ENCODE measurements around the gene KANSL2. TPM values are rescaled to one million over a fixed set of nuclear protein-coding genes. Genes with fewer than 3 reads are reported as not detected.
"Not testable (repeated sequence)": the region's sequence is repeated elsewhere in the genome, so short reads cannot be mapped to it uniquely, and the experiment has no call there.

Gene KANSL2
- total RNA-seq, 2 experiments from 2014 or later = 40.3 to 42.2 TPM

DNA sequence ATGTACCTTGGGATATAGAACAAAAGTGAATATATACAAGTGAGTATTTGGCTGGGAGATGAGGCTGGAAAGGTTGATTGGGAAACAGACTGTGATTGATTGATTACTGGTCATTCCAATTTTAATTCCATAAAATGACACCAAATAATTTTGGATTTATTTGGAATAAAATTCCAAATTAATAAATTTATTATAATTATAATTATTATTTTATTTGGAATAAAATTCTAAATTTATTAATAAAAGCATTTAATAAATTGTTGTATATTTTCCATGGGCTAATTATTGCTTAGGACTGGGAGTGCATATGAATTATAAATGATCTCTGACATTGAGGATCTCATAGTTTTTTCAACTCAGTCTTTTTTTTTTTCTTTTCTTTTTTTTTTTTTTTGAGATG, 51.7 kb downstream of the KANSL2 start:
- no peak for DNase-seq
- no peaks in the 10 kb centered on the region for H3K36me3 Mint-ChIP-seq (ENCODE audit: low read depth)
- ChIA-PET CTCF (no interaction called here), POLR2A (no interaction called here)
- no peak overlapping the region for H3K4me3 Mint-ChIP-seq
- no peak overlapping the region for H3K27ac Mint-ChIP-seq
- no peaks in the 10 kb centered on the region for H3K9me3 Mint-ChIP-seq
- no peaks in the 10 kb centered on the region for H3K4me1 Mint-ChIP-seq
- peaks cover 11% of the 10 kb centered on the region for H3K27me3 Mint-ChIP-seq

DNA sequence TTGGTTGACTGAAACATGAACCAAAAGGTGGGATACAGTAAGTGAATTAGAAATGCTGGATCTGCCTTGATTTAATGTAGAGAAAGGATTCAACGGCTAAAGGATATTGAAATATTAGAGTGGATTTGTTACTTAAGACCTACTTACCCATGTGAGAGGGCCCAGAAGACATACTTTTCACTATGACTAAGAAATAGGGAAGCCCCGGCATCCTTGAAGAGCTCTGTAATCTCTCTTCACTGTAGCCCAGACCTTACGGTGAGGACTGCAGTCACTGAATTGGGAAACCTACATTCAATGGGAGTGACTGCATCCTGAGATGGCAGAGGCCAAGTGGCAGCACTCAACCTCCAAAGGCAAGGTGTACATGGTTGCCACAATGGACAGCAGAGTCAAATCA, 52.5 kb downstream of the KANSL2 start:
- Mint-ChIP-seq H3K4me3 (no peak overlapping the region), H3K36me3 (ENCODE audit: low read depth) (no peaks in the 10 kb centered on the region), H3K27ac (no peak overlapping the region), H3K27me3 (peaks cover 13% of the 10 kb centered on the region), H3K4me1 (no peaks in the 10 kb centered on the region), H3K9me3 (no peaks in the 10 kb centered on the region)
- DNase-seq = no peak
- POLR2A ChIA-PET = no interaction called here
- CTCF ChIA-PET = no interaction called here

- POLR2A ChIA-PET = no interaction called here
- CTCF ChIA-PET = no interaction called here
- Mint-ChIP-seq H3K27me3 (peaks cover 15% of the 10 kb centered on the region), H3K4me1 (no peaks in the 10 kb centered on the region), H3K4me3 (no peak overlapping the region), H3K9me3 (no peaks in the 10 kb centered on the region), H3K36me3 (ENCODE audit: low read depth) (no peaks in the 10 kb centered on the region), H3K27ac (no peak overlapping the region)
- DNase-seq = no peak
Observed at GRCh38 chr12:48627556-48627955, 54.5 kb downstream of the KANSL2 start.

GRCh38 chr12:48622997-48623396, 59.0 kb downstream of the KANSL2 start:
- not testable (repeated sequence) for H3K27ac Mint-ChIP-seq; H3K4me1 Mint-ChIP-seq; DNase-seq; H3K9me3 Mint-ChIP-seq; H3K36me3 Mint-ChIP-seq (ENCODE audit: low read depth); H3K4me3 Mint-ChIP-seq
- CTCF ChIA-PET = interaction anchor here (0.7 kb wide), 1 partner anchor 37 kb away, joined by 4 read pairs; no protein-coding TSS in a partner anchor
- POLR2A ChIA-PET = interaction anchor here (1.1 kb wide), 1 partner anchor 374 kb away, joined by 3 read pairs; no protein-coding TSS in a partner anchor
- peaks cover 30% of the 10 kb centered on the region for H3K27me3 Mint-ChIP-seq

DNA sequence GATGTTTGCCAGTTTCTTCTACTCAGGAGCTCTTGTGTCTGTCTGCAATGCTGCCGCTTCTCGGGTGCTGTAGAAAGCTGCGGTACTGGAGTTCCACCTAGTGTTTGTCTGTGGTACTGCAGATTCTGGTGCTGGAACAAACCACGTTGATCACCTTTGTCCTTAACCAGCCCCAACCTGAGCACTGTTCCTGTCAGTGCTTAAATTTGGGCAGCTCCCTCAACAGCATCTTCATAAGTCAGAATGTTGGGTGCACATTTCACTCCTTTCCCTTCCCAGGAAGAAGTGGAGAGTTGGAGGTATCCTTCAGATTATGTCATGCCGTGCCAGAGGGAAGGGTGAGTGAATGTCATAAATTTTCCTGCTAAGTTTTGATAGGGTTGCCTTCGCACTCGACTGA, 63.5 kb downstream of the KANSL2 start:
- ChIA-PET CTCF (interaction anchor here (0.6 to 6.5 kb wide), 33 partner anchors 9 to 877 kb away, joined by 3 to 101 read pairs (median 4); partner anchors contain the start of genes ASB8, LALBA and PFKM), POLR2A (interaction anchor here (0.9 kb wide), 1 partner anchor 482 kb away, joined by 3 read pairs; no protein-coding TSS in a partner anchor)
- peak; percentile 78 for DNase-seq
- Mint-ChIP-seq H3K27ac (no peak overlapping the region), H3K27me3 (peaks cover 35% of the 10 kb centered on the region), H3K4me3 (no peak overlapping the region), H3K9me3 (peaks cover 7% of the 10 kb centered on the region), H3K36me3 (ENCODE audit: low read depth) (no peaks in the 10 kb centered on the region), H3K4me1 (no peaks in the 10 kb centered on the region)

- POLR2A ChIA-PET = no interaction called here
- DNase-seq = no peak
- no peak overlapping the region for H3K4me3 Mint-ChIP-seq
- no peaks in the 10 kb centered on the region for H3K36me3 Mint-ChIP-seq (ENCODE audit: low read depth)
- no peaks in the 10 kb centered on the region for H3K4me1 Mint-ChIP-seq
- H3K9me3 Mint-ChIP-seq = peaks cover 14% of the 10 kb centered on the region
- CTCF ChIA-PET = interaction anchor here (6.5 kb wide), 1 partner anchor 72 kb away, joined by 101 read pairs; no protein-coding TSS in a partner anchor
- no peak overlapping the region for H3K27ac Mint-ChIP-seq
- H3K27me3 Mint-ChIP-seq = peaks cover 40% of the 10 kb centered on the region
Observed at GRCh38 chr12:48615681-48616080, 66.4 kb downstream of the KANSL2 start.

GRCh38 chr12:48613321-48613720, 68.7 kb downstream of the KANSL2 start:
- Mint-ChIP-seq H3K9me3 (peaks cover 19% of the 10 kb centered on the region), H3K27ac (no peak overlapping the region), H3K4me1 (no peaks in the 10 kb centered on the region), H3K36me3 (ENCODE audit: low read depth) (peaks cover 2% of the 10 kb centered on the region), H3K4me3 (no peak overlapping the region), H3K27me3 (peaks cover 39% of the 10 kb centered on the region)
- CTCF ChIA-PET = no interaction called here
- POLR2A ChIA-PET = no interaction called here
- DNase-seq = no peak

Other genes starting within 250 kb of the KANSL2 start
- gene ANP32D, start 209.7 kb downstream of the KANSL2 start, total RNA-seq = not detected
- gene C12orf54, start 199.7 kb downstream of the KANSL2 start, total RNA-seq = not detected
- not detected for gene OR8S1, start 156.6 kb downstream of the KANSL2 start, total RNA-seq
- gene LALBA, start 112.2 kb downstream of the KANSL2 start, total RNA-seq = not detected
- 10 to 100 TPM; 56.9 to 57.4 TPM for gene CCNT1, start 34.5 kb upstream of the KANSL2 start, total RNA-seq
- gene ADCY6, start 106.9 kb upstream of the KANSL2 start, total RNA-seq = under 1 TPM in 1 of 2 experiments, not detected in 1; 0.05 TPM
- gene CACNB3, start 136.3 kb upstream of the KANSL2 start, total RNA-seq = 10 to 100 TPM; 32.8 to 34.2 TPM
- 100 to 1,000 TPM; 117 to 127 TPM for gene DDX23, start 169.9 kb upstream of the KANSL2 start, total RNA-seq
- 1 to 10 TPM; 2.6 to 3.0 TPM for gene RND1, start 183.6 kb upstream of the KANSL2 start, total RNA-seq
- 10 to 100 TPM; 73.4 to 78.7 TPM for gene FKBP11, start 243.3 kb upstream of the KANSL2 start, total RNA-seq